ENCODE data around the gene TBXAS1.

Gene TBXAS1

GRCh38 chr7:140007051-140007690 lies 178.1 kb downstream of the TBXAS1 start:
- DNase-seq = no peak

- DNase-seq = no peak
Measured at GRCh38 chr7:140008755-140009610, 179.9 kb downstream of the TBXAS1 start.

GRCh38 chr7:140009735-140010134 lies 180.7 kb downstream of the TBXAS1 start:
- no peak for DNase-seq

- DNase-seq = no peak
Measured at GRCh38 chr7:140010194-140010895, 181.3 kb downstream of the TBXAS1 start.

GRCh38 chr7:140013676-140014075 lies 184.6 kb downstream of the TBXAS1 start:
- no peak for DNase-seq

- DNase-seq = no peak
Measured at GRCh38 chr7:140014123-140014522, 185.1 kb downstream of the TBXAS1 start.

GRCh38 chr7:140015471-140015970 lies 186.5 kb downstream of the TBXAS1 start:
- no peak for DNase-seq

- DNase-seq = no peak
Measured at GRCh38 chr7:140016540-140016939, 187.5 kb downstream of the TBXAS1 start.

- DNase-seq = no peak
Measured at GRCh38 chr7:140017034-140017433, 188.0 kb downstream of the TBXAS1 start.

- no peak for DNase-seq
Measured at GRCh38 chr7:140017543-140017942, 188.5 kb downstream of the TBXAS1 start.

GRCh38 chr7:140018125-140019043 lies 189.3 kb downstream of the TBXAS1 start:
- DNase-seq = no peak

GRCh38 chr7:140019172-140019571 lies 190.1 kb downstream of the TBXAS1 start:
- DNase-seq = no peak

GRCh38 chr7:140019606-140020005 lies 190.5 kb downstream of the TBXAS1 start:
- no peak for DNase-seq

- DNase-seq = no peak
Measured at GRCh38 chr7:140021603-140022002, 192.5 kb downstream of the TBXAS1 start.

- DNase-seq = no peak
Measured at GRCh38 chr7:140022582-140023211, 193.6 kb downstream of the TBXAS1 start.

- DNase-seq = no peak
Measured at GRCh38 chr7:140023728-140024127, 194.7 kb downstream of the TBXAS1 start.

- DNase-seq = no peak
Measured at GRCh38 chr7:140024585-140024984, 195.5 kb downstream of the TBXAS1 start.

- DNase-seq = no peak
Measured at GRCh38 chr7:140025241-140025640, 196.2 kb downstream of the TBXAS1 start.

GRCh38 chr7:140025814-140026433 lies 196.9 kb downstream of the TBXAS1 start:
- no peak for DNase-seq

- DNase-seq = no peak
Measured at GRCh38 chr7:140026935-140027334, 197.9 kb downstream of the TBXAS1 start.

- DNase-seq = no peak
Measured at GRCh38 chr7:140027858-140028257, 198.8 kb downstream of the TBXAS1 start.

Measured in NCI-H1694 treated with DMSO at 0.1 percent for 48 hours (cell line).